ENCODE results near the gene ATP6V0A4.

Gene ATP6V0A4

DNA sequence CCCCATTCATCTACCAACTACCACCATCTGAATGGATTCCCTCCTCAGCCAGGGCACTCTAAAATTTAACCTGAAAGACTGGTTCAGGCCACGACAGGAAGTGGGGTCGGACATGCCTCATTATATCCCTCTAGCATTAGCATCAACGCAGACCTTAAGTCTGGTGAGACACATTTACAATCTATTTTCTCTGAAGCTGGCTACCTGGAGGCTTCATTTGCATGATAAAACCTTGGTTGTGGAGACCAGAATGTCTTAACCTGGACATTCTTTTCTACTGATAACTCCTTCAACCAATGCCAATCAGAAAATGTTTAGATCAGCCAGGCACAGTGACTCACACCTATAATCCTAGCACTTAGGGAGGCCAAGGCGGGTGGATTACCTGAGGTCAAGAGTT lies 139.1 kb downstream of the ATP6V0A4 start:
- H3K9me3 Mint-ChIP-seq, result no peaks in the 10 kb centered on the region
- no peaks in the 10 kb centered on the region for H3K36me3 Mint-ChIP-seq (ENCODE audit: low read depth)
- H3K4me1 Mint-ChIP-seq, result peaks cover 2% of the 10 kb centered on the region
- no peak overlapping the region for H3K4me3 Mint-ChIP-seq
- no peak for DNase-seq
- peaks cover 11% of the 10 kb centered on the region for H3K27me3 Mint-ChIP-seq
- no peak overlapping the region for H3K27ac Mint-ChIP-seq
- no peak for ATAC-seq

DNA sequence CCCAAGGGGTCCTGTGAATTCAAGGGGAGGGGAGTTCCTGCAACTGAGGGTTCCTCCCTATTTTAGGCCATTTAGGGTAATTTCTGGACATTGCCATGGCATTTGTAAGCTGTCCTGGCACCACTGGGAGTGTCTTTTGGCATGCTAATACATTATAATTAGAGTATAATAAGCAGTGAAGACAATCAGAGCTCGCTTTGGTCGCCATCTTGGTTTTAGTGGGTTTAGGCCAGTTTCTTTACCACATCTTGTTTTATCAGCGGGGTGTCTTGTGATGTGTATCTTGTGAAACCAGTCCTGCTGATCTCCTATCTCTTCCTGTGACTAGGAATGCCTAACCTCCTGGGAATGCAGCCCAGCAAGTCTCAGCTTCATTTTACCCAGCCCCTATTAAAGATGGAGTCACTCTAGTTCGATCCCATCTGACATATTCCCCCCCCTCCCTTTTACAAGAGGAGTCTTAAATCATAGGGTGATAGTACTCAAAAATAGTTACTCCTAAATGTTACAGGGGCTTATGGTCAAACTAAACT lies 140.1 kb downstream of the ATP6V0A4 start:
- no peak overlapping the region for H3K4me3 Mint-ChIP-seq
- H3K27ac Mint-ChIP-seq, result no peak overlapping the region
- no peaks in the 10 kb centered on the region for H3K4me1 Mint-ChIP-seq
- H3K9me3 Mint-ChIP-seq, result peaks cover 3% of the 10 kb centered on the region
- ATAC-seq (no peak), DNase-seq (no peak)
- H3K36me3 Mint-ChIP-seq (ENCODE audit: low read depth), result no peaks in the 10 kb centered on the region
- H3K27me3 Mint-ChIP-seq, result peaks cover 2% of the 10 kb centered on the region

DNA sequence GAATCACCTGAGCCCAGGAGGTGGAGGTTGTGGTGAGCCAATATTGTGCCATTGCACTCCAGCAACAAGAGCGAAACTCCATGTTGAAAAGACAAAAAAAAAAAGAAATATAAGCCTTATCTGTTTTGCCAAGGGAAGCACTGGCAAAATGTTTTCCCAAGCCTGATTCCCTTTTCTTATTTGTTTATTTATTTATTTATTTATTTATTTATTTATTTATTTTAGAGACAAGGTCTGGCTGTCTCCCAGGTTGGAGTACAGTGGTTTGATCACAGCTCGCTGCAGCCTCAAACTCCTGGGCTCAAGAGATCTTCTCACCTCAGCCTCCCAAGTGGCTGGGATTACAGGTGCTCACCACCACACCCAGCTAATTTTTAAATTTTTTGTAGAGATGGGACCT lies 141.0 kb downstream of the ATP6V0A4 start:
- H3K4me1 Mint-ChIP-seq, result no peaks in the 10 kb centered on the region
- no peak overlapping the region for H3K4me3 Mint-ChIP-seq
- DNase-seq (no peak), ATAC-seq (no peak)
- H3K36me3 Mint-ChIP-seq (ENCODE audit: low read depth), result no peaks in the 10 kb centered on the region
- H3K9me3 Mint-ChIP-seq, result peaks cover 4% of the 10 kb centered on the region
- no peaks in the 10 kb centered on the region for H3K27me3 Mint-ChIP-seq
- H3K27ac Mint-ChIP-seq, result no peak overlapping the region
